IMR-90 (cell line): ENCODE measurements around the gene ZEB2. TPM values are rescaled to one million over a fixed set of nuclear protein-coding genes. Genes with fewer than 3 reads are reported as not detected.

Source experiments
- ATAC-seq: fragments of 200-7000 bp; cut with Tn5 transposase; 2 replicates; pipeline ENCODE4 v1.9.1; 2020; ENCODE audit warnings: low read depth, mild to moderate bottlenecking, moderate library complexity
- BruUV-seq: library from RNA; stranded (reverse); fragments of 400-500 nt; replicated peaks from 2 replicates; lab custom pipeline; 2021; lab: Mats Ljungman, UMichigan
- CTCF ChIA-PET: fragments of 300-600 bp; formaldehyde crosslinking; extraction: SDS; loops from one replicate; lab custom pipeline; 2021; ENCODE audit warnings: antibody characterized with exemption; lab: Yijun Ruan, JAX
- POLR2A ChIA-PET: fragments of 300-600 bp; sonication (Branson Sonifier 250); formaldehyde crosslinking; loops from one replicate; lab custom pipeline; 2022; ENCODE audit warnings: antibody characterized with exemption; ENCODE audit not compliant: unreplicated experiment; lab: Charles Lee
- DNase-seq: peaks from one replicate; pipeline ENCODE4 v3.0.0; 2013
- H2AFZ ChIP-seq: replicated peaks from 2 replicates; pipeline ENCODE3; 2013; ENCODE audit warnings: low read length, mild to moderate bottlenecking; ENCODE audit not compliant: poor library complexity
- H2AK5ac ChIP-seq: 2 replicates; pipeline ENCODE4 v1.6.1; 2013; ENCODE audit warnings: low read depth, low read length, inconsistent platforms
- H2AK9ac ChIP-seq: replicated peaks from 2 replicates; pipeline ENCODE3; 2013; ENCODE audit warnings: mild to moderate bottlenecking, low read depth, low read length, moderate library complexity; ENCODE audit not compliant: poor library complexity
- H2BK120ac ChIP-seq: 2 replicates; pipeline ENCODE4 v1.6.1; 2013; ENCODE audit warnings: low read depth, low read length, inconsistent platforms
- H2BK15ac ChIP-seq: 3 replicates; pipeline ENCODE4 v1.6.1; 2013; ENCODE audit warnings: low read depth, low read length, inconsistent platforms
- H2BK20ac ChIP-seq: 2 replicates; pipeline ENCODE4 v1.6.1; 2013; ENCODE audit warnings: low read depth, mild to moderate bottlenecking, inconsistent platforms, low read length, moderate library complexity
- H2BK5ac ChIP-seq: 2 replicates; pipeline ENCODE4 v1.6.1; 2013; ENCODE audit warnings: mild to moderate bottlenecking, low read depth, low read length, inconsistent platforms; ENCODE audit not compliant: poor library complexity, severe bottlenecking
- H3K14ac ChIP-seq: replicated peaks from 2 replicates; pipeline ENCODE4 v1.6.1; 2013; ENCODE audit warnings: low read depth, low read length, inconsistent platforms
- H3K18ac ChIP-seq: 2 replicates; pipeline ENCODE4 v1.6.1; 2013; ENCODE audit warnings: low read depth, low read length, control low read depth
- H3K23ac ChIP-seq: 2 replicates; pipeline ENCODE4 v1.6.1; 2013; ENCODE audit warnings: low read depth, low read length, inconsistent platforms
- H3K27ac ChIP-seq: 2 replicates; pipeline ENCODE4 v1.5.1; 2013; ENCODE audit warnings: mild to moderate bottlenecking, control low read depth, low read length; ENCODE audit not compliant: insufficient read depth
- H3K27me3 ChIP-seq: 2 replicates; pipeline ENCODE4 v1.6.1; 2013; ENCODE audit warnings: low read length; ENCODE audit not compliant: control insufficient read depth, insufficient read depth
- H3K36me3 ChIP-seq: 2 replicates; pipeline ENCODE4 v1.6.1; 2013; ENCODE audit warnings: low read length, mixed read lengths; ENCODE audit not compliant: control insufficient read depth, insufficient read depth
- H3K4ac ChIP-seq: 2 replicates; pipeline ENCODE4 v1.6.1; 2013; ENCODE audit warnings: low read depth, low read length, inconsistent platforms
- H3K4me1 ChIP-seq: 2 replicates; pipeline ENCODE4 v1.6.1; 2013; ENCODE audit warnings: low read length, mixed read lengths; ENCODE audit not compliant: control insufficient read depth, insufficient read depth
- H3K4me2 ChIP-seq: 2 replicates; pipeline ENCODE4 v1.6.1; 2013; ENCODE audit warnings: low read depth, mild to moderate bottlenecking, control low read depth, low read length, moderate library complexity
- H3K4me3 ChIP-seq: 2 replicates; pipeline ENCODE4 v1.5.1; 2013; ENCODE audit warnings: low read depth, mild to moderate bottlenecking, control low read depth, low read length, moderate library complexity; ENCODE audit not compliant: insufficient read depth
- H3K56ac ChIP-seq: 2 replicates; pipeline ENCODE4 v1.6.1; 2013; ENCODE audit warnings: low read length, inconsistent platforms; ENCODE audit not compliant: insufficient read depth; ENCODE audit errors: extremely low read depth
- H3K79me1 ChIP-seq, 2 experiments: 2 replicates each; pipeline ENCODE4 v1.6.1; 2013; ENCODE audit warnings: low read length in 2 of 2, inconsistent platforms in 1 of 2, low read depth in 1 of 2
- H3K9ac ChIP-seq: 2 replicates; pipeline ENCODE4 v1.6.1; 2013; ENCODE audit warnings: low read depth, low read length, control low read depth
- H3K9me1 ChIP-seq: 2 replicates; pipeline ENCODE4 v1.6.1; 2013; ENCODE audit warnings: low read length, inconsistent platforms; ENCODE audit not compliant: insufficient read depth
- H3K9me3 ChIP-seq: 2 replicates; pipeline ENCODE4 v1.6.1; 2013; ENCODE audit warnings: low read length; ENCODE audit not compliant: control insufficient read depth, insufficient read depth
- H4K20me1 ChIP-seq: 2 replicates; pipeline ENCODE4 v1.6.1; 2013; ENCODE audit warnings: low read length, inconsistent platforms; ENCODE audit not compliant: insufficient read depth
- H4K5ac ChIP-seq: 2 replicates; pipeline ENCODE4 v1.6.1; 2013; ENCODE audit warnings: mild to moderate bottlenecking, low read depth, low read length, control low read depth
- H4K8ac ChIP-seq, 2 experiments: 2 replicates each; pipeline ENCODE4 v1.6.1; 2013; ENCODE audit warnings: low read depth in 2 of 2, low read length in 2 of 2, control low read depth in 1 of 2, inconsistent platforms in 1 of 2
- H4K91ac ChIP-seq: 2 replicates; pipeline ENCODE4 v1.6.1; 2013; ENCODE audit warnings: low read depth, low read length, inconsistent platforms; ENCODE audit not compliant: insufficient read depth
- BHLHE40 ChIP-seq: fragments of 150-350 bp; IDR thresholded peaks from 2 replicates; pipeline ENCODE4 v1.6.1; 2016; ENCODE audit warnings: mild to moderate bottlenecking, low read depth, low read length
- CEBPB ChIP-seq: IDR thresholded peaks from 2 replicates; pipeline ENCODE4 v1.6.1; 2012; ENCODE audit warnings: low read depth, low read length, improper control_type of control experiment
- CHD1 ChIP-seq: IDR thresholded peaks from 2 replicates; pipeline ENCODE4 v1.6.1; 2012; ENCODE audit warnings: low read depth, low read length, improper control_type of control experiment
- CTCF ChIP-seq: conservative IDR thresholded peaks from 2 replicates; pipeline ENCODE4 v1.5.1; 2012; ENCODE audit warnings: mild to moderate bottlenecking, low read depth, low read length, improper control_type of control experiment
- ELK1 ChIP-seq: fragments of 150-350 bp; IDR thresholded peaks from 2 replicates; pipeline ENCODE4 v1.6.1; 2016; ENCODE audit warnings: low read depth, mild to moderate bottlenecking, low read length, moderate library complexity, borderline replicate concordance
- MAFK ChIP-seq: IDR thresholded peaks from 2 replicates; pipeline ENCODE4 v1.6.1; 2012; ENCODE audit warnings: low read depth, low read length, improper control_type of control experiment
- MXI1 ChIP-seq: IDR thresholded peaks from 2 replicates; pipeline ENCODE4 v1.6.1; 2012; ENCODE audit warnings: low read depth, mild to moderate bottlenecking, low read length, moderate library complexity, borderline replicate concordance
- POLR2A ChIP-seq: IDR thresholded peaks from 2 replicates; pipeline ENCODE4 v1.6.1; 2012; ENCODE audit warnings: mild to moderate bottlenecking, low read depth, low read length
- SMC3 ChIP-seq: fragments of 150-350 bp; IDR thresholded peaks from 2 replicates; pipeline ENCODE4 v1.6.1; 2016; ENCODE audit warnings: low read depth, mild to moderate bottlenecking, antibody characterized with exemption, low read length, moderate library complexity
- USF2 ChIP-seq: fragments of 150-350 bp; IDR thresholded peaks from 2 replicates; pipeline ENCODE4 v1.6.1; 2017; ENCODE audit warnings: mild to moderate bottlenecking, antibody characterized with exemption, low read length, low read depth
- WGBS, 2 experiments: methylation state at CpG; one replicate each; pipeline versions ENCODE4 v1.1.5 to v1.1.7; 2013; ENCODE audit warnings: missing lambda C conversion rate in 2 of 2; ENCODE audit not compliant: insufficient read length in 1 of 2; ENCODE audit errors: extremely low coverage in 2 of 2; 5-methylcytosine and 5-hydroxymethylcytosine counted together
- dilution Hi-C: fragments of 300-500 bp; cut with HindIII; formaldehyde crosslinking; loops from one replicate; pipeline ENCODE4 v1.14.3; 2018; ENCODE audit warnings: low sequenced_read_pairs; ENCODE audit not compliant: unreplicated experiment
- in situ Hi-C: fragments of 300-500 bp; cut with MboI; formaldehyde crosslinking; loops from 3 replicates; pipeline ENCODE4 v1.14.3; 2019; ENCODE audit warnings: low sequenced_read_pairs, inconsistent platforms, mixed read lengths
- intact Hi-C: fragments of 100-400 bp; cut with micrococcal nuclease; formaldehyde crosslinking; loops from 2 replicates; pipeline ENCODE4 v1.10.0; 2022
- polyA plus RNA-seq, 3 experiments: library from polyadenylated mRNA; depleted of rRNA; stranded (reverse); fragments of >200 nt; gene quantifications; 2 replicates each; pipeline ENCODE4 v1.2.3, GENCODE V29; 2012; ENCODE audit warnings: low replicate concordance in 1 of 3
- total RNA-seq: library from RNA; depleted of rRNA; stranded (reverse); fragments of >200 nt; gene quantifications from 2 replicates; pipeline ENCODE4 v1.2.3, GENCODE V29; 2012

Gene ZEB2
- total and polyA plus RNA-seq, 2 of the 4 experiments (the other 2 are of a cell fraction): 22.4 to 50.9 TPM

- no peak overlapping the region for H3K9ac ChIP-seq
- no peak overlapping the region for H3K56ac ChIP-seq
- no peak overlapping the region for H2AK9ac ChIP-seq
- no peak overlapping the region for H2BK15ac ChIP-seq
- no peaks in the 10 kb centered on the region for H3K36me3 ChIP-seq
- TF ChIP-seq ELK1 (no peak), MAFK (no peak), SMC3 (no peak), CHD1 (no peak), POLR2A (no peak), CTCF (no peak), BHLHE40 (no peak), USF2 (no peak), CEBPB (no peak), MXI1 (no peak)
- H2BK20ac ChIP-seq: no peak overlapping the region
- no peak overlapping the region for H3K4ac ChIP-seq
- H2AK5ac ChIP-seq: no peak overlapping the region
- no peaks in the 10 kb centered on the region; the same call in 1 of the 2 replicates for H3K9me3 ChIP-seq
- no peaks in the 10 kb centered on the region for H3K27me3 ChIP-seq
- H2BK5ac ChIP-seq: no peak overlapping the region
- ATAC-seq (no peak), DNase-seq (no peak)
- no CpG with 5 or more reads among the region's 3 CpGs for WGBS, 2 experiments
- H2BK120ac ChIP-seq: no peak overlapping the region
- H3K18ac ChIP-seq: no peak overlapping the region
- no peaks in the 10 kb centered on the region for H4K20me1 ChIP-seq
- H3K4me1 ChIP-seq: peaks cover 4% of the 10 kb centered on the region
- H3K4me2 ChIP-seq: no peak overlapping the region
- H3K79me1 ChIP-seq: no peaks in the 10 kb centered on the region
- no TSS peak for BruUV-seq
- no peak overlapping the region for H4K91ac ChIP-seq
- no peak overlapping the region for H4K5ac ChIP-seq
- no peak overlapping the region for H3K14ac ChIP-seq
- ChIA-PET POLR2A (no interaction called here), CTCF (no interaction called here)
- dilution Hi-C loops: no loop called here
- no peak overlapping the region for H4K8ac ChIP-seq
- no peak overlapping the region for H3K23ac ChIP-seq
- no peak overlapping the region for H2AFZ ChIP-seq
- H3K27ac ChIP-seq: no peak overlapping the region
- peaks cover 3% of the 10 kb centered on the region; the same call in 1 of the 2 replicates for H3K9me1 ChIP-seq
- H3K4me3 ChIP-seq: no peak overlapping the region
- intact Hi-C loops: no loop called here
- in situ Hi-C loops: no loop called here
These were observed 24.1 kb upstream of the ZEB2 start for GRCh38 chr2:144544053-144544452.
